ENCODE data around the gene DOCK9.

DNA sequence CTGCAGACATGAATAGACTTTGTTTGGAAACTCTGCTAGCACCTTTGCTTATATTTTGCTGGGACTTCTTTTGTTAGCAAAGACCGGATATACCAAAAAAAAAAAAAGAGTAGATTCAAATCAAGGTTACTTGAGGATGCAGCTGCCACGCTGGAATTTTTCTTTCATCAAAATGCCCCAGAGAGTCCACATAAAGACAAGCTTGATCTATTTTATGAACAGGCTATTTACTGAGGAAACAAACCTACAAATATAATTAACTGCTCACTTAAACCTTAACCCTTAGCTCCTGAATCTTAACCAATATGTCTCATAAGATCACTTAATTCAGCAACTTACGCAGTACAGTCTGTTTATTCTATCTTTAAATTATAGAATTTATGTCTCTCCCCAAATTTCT lies 27.1 kb upstream of the DOCK9 start:
- TF ChIP-seq, protein P1, sequence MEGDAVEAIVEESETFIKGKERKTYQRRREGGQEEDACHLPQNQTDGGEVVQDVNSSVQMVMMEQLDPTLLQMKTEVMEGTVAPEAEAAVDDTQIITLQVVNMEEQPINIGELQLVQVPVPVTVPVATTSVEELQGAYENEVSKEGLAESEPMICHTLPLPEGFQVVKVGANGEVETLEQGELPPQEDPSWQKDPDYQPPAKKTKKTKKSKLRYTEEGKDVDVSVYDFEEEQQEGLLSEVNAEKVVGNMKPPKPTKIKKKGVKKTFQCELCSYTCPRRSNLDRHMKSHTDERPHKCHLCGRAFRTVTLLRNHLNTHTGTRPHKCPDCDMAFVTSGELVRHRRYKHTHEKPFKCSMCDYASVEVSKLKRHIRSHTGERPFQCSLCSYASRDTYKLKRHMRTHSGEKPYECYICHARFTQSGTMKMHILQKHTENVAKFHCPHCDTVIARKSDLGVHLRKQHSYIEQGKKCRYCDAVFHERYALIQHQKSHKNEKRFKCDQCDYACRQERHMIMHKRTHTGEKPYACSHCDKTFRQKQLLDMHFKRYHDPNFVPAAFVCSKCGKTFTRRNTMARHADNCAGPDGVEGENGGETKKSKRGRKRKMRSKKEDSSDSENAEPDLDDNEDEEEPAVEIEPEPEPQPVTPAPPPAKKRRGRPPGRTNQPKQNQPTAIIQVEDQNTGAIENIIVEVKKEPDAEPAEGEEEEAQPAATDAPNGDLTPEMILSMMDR (IDR thresholded peaks at IDR 0.05): no peak
- TF ChIP-seq POLR2A (IDR thresholded peaks at IDR 0.05): no peak

All from right lobe of liver (tissue), 4 donors.